ENCODE measurements around the gene SLC27A5.
A peak's percentile ranks its signal among the peaks of the same experiment; 100 is the strongest.

The SLC27A5 gene

DNA sequence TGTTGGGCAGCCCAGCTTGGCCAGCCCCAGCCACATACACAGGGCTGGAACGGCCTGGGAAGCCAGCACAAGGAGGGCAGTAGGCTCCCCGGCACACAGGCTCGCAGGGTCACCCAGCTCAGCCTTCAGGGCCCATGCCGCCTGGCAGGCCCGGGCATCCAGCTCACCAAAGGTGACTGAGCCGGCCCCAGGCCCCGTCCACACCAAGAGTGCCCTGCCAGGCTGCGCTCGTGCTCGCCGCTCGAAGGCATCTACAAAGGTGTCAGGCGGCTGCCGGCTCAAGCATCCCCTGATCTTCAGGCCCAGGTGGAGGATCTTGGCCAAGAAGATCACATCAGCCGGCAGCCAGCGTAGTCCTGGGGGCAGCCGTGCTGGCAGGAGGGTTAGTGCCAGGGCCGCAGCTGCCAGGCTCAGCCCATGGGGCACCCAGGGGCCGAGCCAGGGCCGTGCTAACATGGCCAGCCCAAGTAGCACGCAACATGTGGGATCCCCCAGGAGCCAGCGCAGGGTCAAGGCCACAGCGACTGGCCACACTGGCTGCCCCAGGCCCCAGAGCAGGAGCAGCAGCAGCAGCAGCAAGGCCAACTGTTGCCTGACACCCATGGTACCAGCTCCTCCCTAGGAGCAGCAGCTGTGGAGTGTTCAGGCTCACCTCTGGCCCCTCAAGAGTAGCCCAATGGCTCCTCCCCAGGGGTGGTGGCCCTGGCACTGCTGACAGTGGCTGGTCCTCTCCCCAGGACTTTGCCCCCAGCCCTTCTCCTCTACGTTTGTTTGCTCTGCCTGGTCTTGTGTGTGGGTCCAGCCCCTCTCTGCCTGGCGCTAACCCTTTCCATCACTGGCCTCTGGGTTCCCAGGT lies at the start of gene SLC27A5:
Gene SLC27A5 (minus strand): TSS at position 640 of the 856 bp plus-strand sequence. CDS start 37 bp downstream, at position 603.
- no peak within 1 kb of the TSS for H3K4me3 ChIP-seq (ENCODE audit: low read depth, low read length)
- in situ Hi-C loops (cut with HindIII; ENCODE audit: low sequenced_read_pairs): no loop called here
- no peak for DNase-seq (ENCODE audit: low read depth, low spot score)
- TF ChIP-seq, protein P1, sequence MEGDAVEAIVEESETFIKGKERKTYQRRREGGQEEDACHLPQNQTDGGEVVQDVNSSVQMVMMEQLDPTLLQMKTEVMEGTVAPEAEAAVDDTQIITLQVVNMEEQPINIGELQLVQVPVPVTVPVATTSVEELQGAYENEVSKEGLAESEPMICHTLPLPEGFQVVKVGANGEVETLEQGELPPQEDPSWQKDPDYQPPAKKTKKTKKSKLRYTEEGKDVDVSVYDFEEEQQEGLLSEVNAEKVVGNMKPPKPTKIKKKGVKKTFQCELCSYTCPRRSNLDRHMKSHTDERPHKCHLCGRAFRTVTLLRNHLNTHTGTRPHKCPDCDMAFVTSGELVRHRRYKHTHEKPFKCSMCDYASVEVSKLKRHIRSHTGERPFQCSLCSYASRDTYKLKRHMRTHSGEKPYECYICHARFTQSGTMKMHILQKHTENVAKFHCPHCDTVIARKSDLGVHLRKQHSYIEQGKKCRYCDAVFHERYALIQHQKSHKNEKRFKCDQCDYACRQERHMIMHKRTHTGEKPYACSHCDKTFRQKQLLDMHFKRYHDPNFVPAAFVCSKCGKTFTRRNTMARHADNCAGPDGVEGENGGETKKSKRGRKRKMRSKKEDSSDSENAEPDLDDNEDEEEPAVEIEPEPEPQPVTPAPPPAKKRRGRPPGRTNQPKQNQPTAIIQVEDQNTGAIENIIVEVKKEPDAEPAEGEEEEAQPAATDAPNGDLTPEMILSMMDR (IDR thresholded peaks at IDR 0.05; ENCODE audit: low read depth, low read length): no peak

DNA sequence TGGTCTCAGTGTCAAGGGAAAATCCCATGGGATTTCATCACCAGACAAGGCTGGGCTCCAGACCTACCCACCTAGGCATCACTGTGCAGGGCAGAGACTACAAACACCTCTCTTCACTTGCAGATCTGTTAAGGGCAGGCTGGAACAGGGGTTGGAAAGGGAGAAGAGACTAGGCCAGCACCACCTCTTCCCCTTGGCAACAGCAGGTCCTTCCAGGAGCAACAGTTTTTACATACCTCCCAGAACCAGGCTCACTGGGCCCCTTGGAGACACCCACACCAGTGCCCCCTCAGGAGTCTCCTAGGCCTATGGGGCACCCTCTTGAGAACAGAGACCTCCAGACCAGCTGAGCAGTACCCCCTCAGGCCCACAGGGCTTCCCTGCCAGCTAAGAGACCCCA lies 49.1 kb upstream of the SLC27A5 start:
- TF ChIP-seq, protein P1 (IDR thresholded peaks at IDR 0.05; ENCODE audit: low read depth, low read length): no peak
- no peak for DNase-seq (ENCODE audit: low read depth, low spot score)
- no peak overlapping the region for H3K4me3 ChIP-seq (ENCODE audit: low read depth, low read length)
- in situ Hi-C loops (cut with HindIII; ENCODE audit: low sequenced_read_pairs): no loop called here

GRCh38 chr19:58560007-58560887 lies 48.5 kb upstream of the SLC27A5 start:
- peak overlapping the region; percentile 100 for H3K4me3 ChIP-seq (ENCODE audit: low read depth, low read length)
- TF ChIP-seq, protein P1 (IDR thresholded peaks at IDR 0.05; ENCODE audit: low read depth, low read length): no peak
- in situ Hi-C loops (cut with HindIII; ENCODE audit: low sequenced_read_pairs): no loop called here
- DNase-seq (ENCODE audit: low read depth, low spot score): no peak

- peak; percentile 90 for DNase-seq (ENCODE audit: low read depth, low spot score)
- TF ChIP-seq, protein P1 (IDR thresholded peaks at IDR 0.05; ENCODE audit: low read depth, low read length): no peak
- peak overlapping the region; percentile 100 for H3K4me3 ChIP-seq (ENCODE audit: low read depth, low read length)
- in situ Hi-C loops (cut with HindIII; ENCODE audit: low sequenced_read_pairs): no loop called here
Observed at GRCh38 chr19:58559275-58560006, 47.6 kb upstream of the SLC27A5 start.

DNA sequence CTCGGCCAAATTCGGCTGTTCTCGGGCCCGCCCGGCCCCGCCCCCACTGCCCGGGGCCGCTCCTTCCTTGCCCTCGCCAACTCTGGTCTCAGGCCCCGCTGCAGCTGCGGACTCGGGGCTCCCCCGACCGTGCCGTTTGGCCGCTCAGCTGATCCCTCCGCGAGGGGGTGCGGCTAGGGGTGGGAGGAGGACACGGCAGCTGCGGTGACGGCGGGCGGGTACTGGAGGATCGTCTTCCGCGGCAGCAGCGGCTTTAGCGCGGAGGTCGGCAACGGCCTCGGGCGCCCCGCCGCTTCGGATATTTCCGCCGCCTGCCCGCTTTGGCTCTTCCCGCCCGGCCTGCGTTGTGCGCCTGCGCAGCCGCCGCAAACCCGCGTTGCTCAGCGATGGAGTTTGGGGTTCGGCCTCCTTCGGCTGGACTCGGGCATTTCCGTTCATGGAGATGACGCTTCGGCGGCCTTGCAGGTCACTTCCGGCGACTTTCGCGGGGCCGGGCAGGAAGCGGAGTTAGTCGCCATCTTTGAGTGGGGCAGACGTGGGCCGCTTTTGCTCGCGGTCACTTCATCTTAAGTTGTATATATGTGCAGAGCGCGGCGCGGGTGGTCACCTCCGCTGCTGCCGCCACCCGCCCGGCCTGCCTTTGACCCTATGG lies 47.0 kb upstream of the SLC27A5 start:
- peak; percentile 99 for DNase-seq (ENCODE audit: low read depth, low spot score)
- TF ChIP-seq, protein P1 (IDR thresholded peaks at IDR 0.05; ENCODE audit: low read depth, low read length): no peak
- in situ Hi-C loops (cut with HindIII; ENCODE audit: low sequenced_read_pairs): no loop called here
- H3K4me3 ChIP-seq (ENCODE audit: low read depth, low read length): peak overlapping the region; percentile 100
